ENCODE data around the gene ZNF865.
"Not testable (repeated sequence)": the region's sequence is repeated elsewhere in the genome, so short reads cannot be mapped to it uniquely, and the experiment has no call there.

The ZNF865 gene

GRCh38 chr19:55605637-55606470 is at the start of gene ZNF865:
ZNF865 (plus strand) TSS chr19:55605647; CDS start chr19:55613619, 7,972 bp downstream.
- Mint-ChIP-seq H3K9me3 (ENCODE audit: low read depth) (no peaks in the 10 kb centered on the region), H3K36me3 (peaks cover 2% of the 10 kb centered on the region), H3K27me3 (no peaks in the 10 kb centered on the region), H3K4me1 (ENCODE audit: low read depth) (peaks cover 59% of the 10 kb centered on the region), H3K27ac (peak within 1 kb of the TSS; percentile 97), H3K4me3 (peak within 1 kb of the TSS; percentile 97)

- Mint-ChIP-seq H3K36me3 (no peaks in the 10 kb centered on the region), H3K4me3 (no peak overlapping the region), H3K27me3 (peaks cover 1% of the 10 kb centered on the region), H3K27ac (no peak overlapping the region), H3K9me3 (ENCODE audit: low read depth) (no peaks in the 10 kb centered on the region), H3K4me1 (ENCODE audit: low read depth) (no peaks in the 10 kb centered on the region)
These were observed 45.8 kb upstream of the ZNF865 start for GRCh38 chr19:55559684-55560083.

GRCh38 chr19:55563261-55563690 is 42.2 kb upstream of the ZNF865 start:
- Mint-ChIP-seq H3K4me1 (ENCODE audit: low read depth) (no peaks in the 10 kb centered on the region), H3K27me3 (peaks cover 4% of the 10 kb centered on the region), H3K4me3 (no peak overlapping the region), H3K36me3 (no peaks in the 10 kb centered on the region), H3K9me3 (ENCODE audit: low read depth) (no peaks in the 10 kb centered on the region), H3K27ac (no peak overlapping the region)

- no peak overlapping the region for H3K27ac Mint-ChIP-seq
These were observed 38.6 kb upstream of the ZNF865 start for GRCh38 chr19:55566823-55567222.

GRCh38 chr19:55567708-55568328 is 37.6 kb upstream of the ZNF865 start:
- Mint-ChIP-seq H3K27ac (no peak overlapping the region), H3K4me1 (ENCODE audit: low read depth) (no peaks in the 10 kb centered on the region), H3K27me3 (peaks cover 3% of the 10 kb centered on the region), H3K4me3 (no peak overlapping the region), H3K36me3 (no peaks in the 10 kb centered on the region), H3K9me3 (ENCODE audit: low read depth) (no peaks in the 10 kb centered on the region)

More at GRCh38 chr19:55566823-55567222, 38.6 kb upstream of the ZNF865 start:
- no peaks in the 10 kb centered on the region for H3K9me3 Mint-ChIP-seq (ENCODE audit: low read depth)
- no peak overlapping the region for H3K4me3 Mint-ChIP-seq
- H3K27me3 Mint-ChIP-seq, result peaks cover 3% of the 10 kb centered on the region
- no peaks in the 10 kb centered on the region for H3K4me1 Mint-ChIP-seq (ENCODE audit: low read depth)
- no peaks in the 10 kb centered on the region for H3K36me3 Mint-ChIP-seq

- not testable (repeated sequence) for H3K9me3 Mint-ChIP-seq (ENCODE audit: low read depth); H3K36me3 Mint-ChIP-seq; H3K4me1 Mint-ChIP-seq (ENCODE audit: low read depth); H3K4me3 Mint-ChIP-seq; H3K27me3 Mint-ChIP-seq; H3K27ac Mint-ChIP-seq
These were observed 36.0 kb upstream of the ZNF865 start for GRCh38 chr19:55569477-55569876.

- not testable (repeated sequence) for H3K4me3 Mint-ChIP-seq; H3K36me3 Mint-ChIP-seq; H3K27ac Mint-ChIP-seq; H3K27me3 Mint-ChIP-seq; H3K4me1 Mint-ChIP-seq (ENCODE audit: low read depth); H3K9me3 Mint-ChIP-seq (ENCODE audit: low read depth)
These were observed 31.5 kb upstream of the ZNF865 start for GRCh38 chr19:55573929-55574328.

GRCh38 chr19:55576746-55577145 is 28.7 kb upstream of the ZNF865 start:
- H3K4me3 Mint-ChIP-seq, result peak overlapping the region; percentile 42
- peaks cover 8% of the 10 kb centered on the region for H3K36me3 Mint-ChIP-seq
- no peak overlapping the region for H3K27ac Mint-ChIP-seq
- H3K4me1 Mint-ChIP-seq (ENCODE audit: low read depth), result peaks cover 13% of the 10 kb centered on the region
- no peaks in the 10 kb centered on the region for H3K27me3 Mint-ChIP-seq
- no peaks in the 10 kb centered on the region for H3K9me3 Mint-ChIP-seq (ENCODE audit: low read depth)

GRCh38 chr19:55578031-55578760 is 27.3 kb upstream of the ZNF865 start:
- Mint-ChIP-seq H3K9me3 (ENCODE audit: low read depth) (no peaks in the 10 kb centered on the region), H3K27ac (no peak overlapping the region), H3K36me3 (peaks cover 8% of the 10 kb centered on the region), H3K4me3 (no peak overlapping the region), H3K27me3 (no peaks in the 10 kb centered on the region), H3K4me1 (ENCODE audit: low read depth) (peaks cover 18% of the 10 kb centered on the region)

GRCh38 chr19:55578761-55579747 is 26.4 kb upstream of the ZNF865 start:
- Mint-ChIP-seq H3K27me3 (no peaks in the 10 kb centered on the region), H3K36me3 (peaks cover 8% of the 10 kb centered on the region), H3K9me3 (ENCODE audit: low read depth) (no peaks in the 10 kb centered on the region), H3K4me3 (peak overlapping the region; percentile 99), H3K4me1 (ENCODE audit: low read depth) (peaks cover 18% of the 10 kb centered on the region), H3K27ac (peak overlapping the region; percentile 96)

GRCh38 chr19:55579766-55580621 is 25.5 kb upstream of the ZNF865 start:
- H3K4me1 Mint-ChIP-seq (ENCODE audit: low read depth), result peaks cover 18% of the 10 kb centered on the region
- H3K36me3 Mint-ChIP-seq, result peaks cover 8% of the 10 kb centered on the region
- peak overlapping the region; percentile 99 for H3K4me3 Mint-ChIP-seq
- peak overlapping the region; percentile 96 for H3K27ac Mint-ChIP-seq
- no peaks in the 10 kb centered on the region for H3K9me3 Mint-ChIP-seq (ENCODE audit: low read depth)
- H3K27me3 Mint-ChIP-seq, result no peaks in the 10 kb centered on the region

- H3K4me3 Mint-ChIP-seq, result peak within 1 kb of the TSS; percentile 99
- peaks cover 8% of the 10 kb centered on the region for H3K36me3 Mint-ChIP-seq
- H3K27ac Mint-ChIP-seq, result peak within 1 kb of the TSS; percentile 96
- H3K4me1 Mint-ChIP-seq (ENCODE audit: low read depth), result peaks cover 23% of the 10 kb centered on the region
- no peaks in the 10 kb centered on the region for H3K27me3 Mint-ChIP-seq
- no peaks in the 10 kb centered on the region for H3K9me3 Mint-ChIP-seq (ENCODE audit: low read depth)
These were observed 24.8 kb upstream of the ZNF865 start, which contains the start of gene ZNF579 for GRCh38 chr19:55580628-55581144. ZNF579 (minus strand) TSS chr19:55580848; CDS start chr19:55579639, 1,209 bp downstream.

GRCh38 chr19:55581145-55581822 is 24.2 kb upstream of the ZNF865 start:
- Mint-ChIP-seq H3K4me1 (ENCODE audit: low read depth) (peaks cover 28% of the 10 kb centered on the region), H3K27me3 (no peaks in the 10 kb centered on the region), H3K9me3 (ENCODE audit: low read depth) (no peaks in the 10 kb centered on the region), H3K4me3 (peak overlapping the region; percentile 99), H3K27ac (peak overlapping the region; percentile 59), H3K36me3 (peaks cover 8% of the 10 kb centered on the region)
